Glomerular endothelial cell (primary cell): ENCODE results near the gene ARL8A. TPM values are rescaled to one million over a fixed set of nuclear protein-coding genes. Genes with fewer than 3 reads are reported as not detected.
"Not testable (repeated sequence)": the region's sequence is repeated elsewhere in the genome, so short reads cannot be mapped to it uniquely, and the experiment has no call there.

ENCODE experiments used
- DNase-seq: peaks from one replicate; pipeline ENCODE4 v3.0.0-alpha.2; 2011; ENCODE audit warnings: low read depth, low spot score; ENCODE audit errors: extremely low read depth
- total RNA-seq: library from RNA; depleted of rRNA; stranded (reverse); fragments of >200 nt; gene quantifications from 2 replicates; pipeline ENCODE4 v1.2.3, GENCODE V29; 2015

Gene ARL8A
- total RNA-seq: 60.0 and 68.8 TPM in 2 replicates

DNA sequence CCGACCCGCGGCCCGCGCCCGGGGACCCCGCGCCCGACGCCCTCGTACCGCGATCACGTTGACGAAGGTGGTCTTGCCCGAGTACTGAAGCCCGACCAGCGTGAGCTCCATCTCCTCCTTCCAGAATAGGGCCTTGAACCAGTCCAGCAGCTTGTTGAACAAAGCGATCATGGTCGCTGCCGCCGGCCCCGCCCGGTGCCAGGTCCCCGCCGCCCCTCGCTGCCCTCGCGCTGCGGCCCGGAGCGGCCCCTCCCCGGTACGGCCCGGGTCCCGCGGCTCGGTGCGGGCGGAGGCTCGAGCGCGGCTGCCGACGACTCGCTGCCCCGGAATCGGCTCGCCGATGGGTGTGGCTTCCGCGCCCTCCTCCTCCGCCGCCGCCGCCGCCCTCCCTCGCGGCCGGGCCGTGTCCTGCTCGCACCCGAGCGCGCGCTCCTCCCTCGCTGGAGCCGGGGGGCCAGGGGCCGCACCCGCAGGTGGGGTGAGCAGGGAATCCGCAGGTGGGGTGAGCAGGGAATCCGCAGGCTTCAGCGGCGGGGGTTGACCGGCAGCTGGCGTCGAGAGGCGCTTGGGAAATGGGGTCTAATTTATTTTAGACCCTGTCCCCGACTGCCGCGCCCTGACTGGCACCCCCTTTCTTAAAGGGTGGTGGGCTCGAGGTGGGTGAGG is at the start of gene ARL8A:
ARL8A (minus strand) TSS at position 336 of the 666 bp plus-strand sequence; CDS start at position 171, 165 bp downstream.
- no peak for DNase-seq

DNA sequence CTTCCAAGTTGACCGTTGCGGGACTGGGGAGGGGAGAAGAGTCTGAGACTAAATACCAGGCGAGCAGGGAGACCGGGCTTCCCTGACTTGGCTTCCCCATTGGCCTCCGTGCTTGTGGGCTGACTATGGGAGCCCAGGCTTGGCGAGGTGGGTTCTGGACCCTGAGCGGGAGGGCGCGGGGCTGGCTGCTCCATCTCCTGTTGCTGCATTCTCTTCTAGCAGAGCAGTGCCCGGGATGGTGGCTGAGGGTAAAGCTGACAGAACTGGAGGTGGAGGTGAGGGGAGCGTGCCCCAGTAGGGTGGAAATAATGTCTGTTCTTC is 49.8 kb upstream of the ARL8A start:
- no peak for DNase-seq

DNA sequence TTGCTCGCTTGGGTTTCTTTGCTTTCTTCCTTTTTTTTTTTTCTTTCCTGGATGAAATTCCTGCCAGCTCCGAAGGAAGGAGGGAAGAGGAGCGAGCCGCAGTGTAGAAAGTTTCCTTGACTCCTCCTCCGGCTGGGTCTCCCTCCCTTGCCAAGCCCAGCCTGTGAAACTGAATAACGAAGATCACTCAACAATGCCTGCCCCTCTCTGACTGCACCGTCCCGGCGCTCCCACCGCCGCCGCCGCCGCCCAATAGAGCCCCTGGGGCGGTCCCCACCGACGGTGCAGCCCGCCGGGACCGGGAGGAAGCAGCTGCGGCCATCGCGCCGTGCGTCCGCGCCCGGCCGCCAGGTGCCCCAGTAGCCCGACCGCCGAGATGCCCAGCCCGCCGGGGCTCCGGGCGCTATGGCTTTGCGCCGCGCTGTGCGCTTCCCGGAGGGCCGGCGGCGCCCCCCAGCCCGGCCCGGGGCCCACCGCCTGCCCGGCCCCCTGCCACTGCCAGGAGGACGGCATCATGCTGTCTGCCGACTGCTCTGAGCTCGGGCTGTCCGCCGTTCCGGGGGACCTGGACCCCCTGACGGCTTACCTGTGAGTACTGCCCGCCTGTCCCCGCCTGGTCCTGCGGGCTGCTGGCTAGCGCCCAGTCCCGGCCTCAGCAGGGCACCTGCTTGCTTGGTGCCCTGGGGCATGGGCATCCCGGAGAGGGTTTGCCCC is 49.2 kb upstream of the ARL8A start, which contains the start of gene LGR6:
LGR6 (plus strand) TSS at position 186 of the 714 bp plus-strand sequence; CDS start at position 377, 191 bp downstream.
- DNase-seq: no peak

DNA sequence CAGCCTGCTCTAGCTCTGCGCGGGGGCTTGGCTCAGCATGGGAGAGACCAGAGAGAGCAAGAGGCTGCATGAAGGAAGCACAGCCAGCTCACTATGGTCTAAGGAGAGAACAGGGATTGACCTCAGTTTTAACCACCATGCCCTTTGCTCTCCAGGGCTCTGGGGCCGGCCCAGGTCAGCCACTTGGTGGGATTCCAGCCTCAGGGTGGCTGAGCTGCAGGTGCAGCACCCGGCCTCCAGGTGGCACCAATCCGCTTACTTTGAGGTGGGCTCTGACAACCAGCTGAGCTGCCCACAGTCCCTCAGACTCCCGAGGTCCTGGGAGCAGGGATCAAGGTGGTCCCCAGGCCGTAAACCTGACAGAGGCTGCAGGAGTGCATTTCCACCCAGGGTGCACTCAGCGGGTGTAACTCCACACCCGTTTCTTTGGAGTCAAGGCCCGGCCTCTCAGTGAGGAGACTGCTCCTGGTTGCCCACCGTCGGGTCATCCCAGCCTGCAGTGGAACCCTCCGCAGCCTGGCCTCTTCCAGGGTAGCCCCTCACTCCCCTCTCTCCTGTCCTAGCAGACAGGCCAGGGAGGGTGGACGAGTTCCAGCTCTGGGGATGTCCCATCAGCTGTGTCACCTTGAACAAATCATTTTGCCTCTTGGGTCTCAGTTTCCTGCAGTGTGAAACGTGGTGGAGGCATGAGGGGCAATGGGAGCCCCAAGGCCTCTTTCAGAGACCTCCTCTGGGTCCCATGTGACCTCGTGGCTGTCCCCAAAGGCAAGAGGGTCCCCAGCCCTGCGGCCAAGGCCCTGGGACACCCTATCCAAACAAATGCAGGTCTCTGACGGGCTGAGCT is 48.5 kb upstream of the ARL8A start:
- no peak for DNase-seq

DNA sequence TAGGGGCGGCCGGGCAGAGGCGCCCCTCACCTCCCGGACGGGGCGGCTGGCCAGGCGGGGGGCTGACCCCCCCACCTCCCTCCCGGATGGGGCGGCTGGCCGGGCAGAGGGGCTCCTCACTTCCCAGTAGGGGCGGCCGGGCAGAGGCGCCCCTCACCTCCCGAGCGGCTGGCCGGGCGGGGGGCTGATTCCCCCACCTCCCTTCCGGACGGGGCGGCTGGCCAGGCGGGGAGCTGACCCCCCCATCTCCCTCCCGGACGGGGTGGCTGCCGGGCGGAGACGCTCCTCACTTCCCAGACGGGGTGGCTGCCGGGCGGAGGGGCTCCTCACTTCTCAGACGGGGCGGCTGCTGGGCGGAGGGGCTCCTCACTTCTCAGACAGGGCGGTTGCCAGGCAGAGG is 46.9 kb upstream of the ARL8A start:
- DNase-seq: not testable (repeated sequence)

DNA sequence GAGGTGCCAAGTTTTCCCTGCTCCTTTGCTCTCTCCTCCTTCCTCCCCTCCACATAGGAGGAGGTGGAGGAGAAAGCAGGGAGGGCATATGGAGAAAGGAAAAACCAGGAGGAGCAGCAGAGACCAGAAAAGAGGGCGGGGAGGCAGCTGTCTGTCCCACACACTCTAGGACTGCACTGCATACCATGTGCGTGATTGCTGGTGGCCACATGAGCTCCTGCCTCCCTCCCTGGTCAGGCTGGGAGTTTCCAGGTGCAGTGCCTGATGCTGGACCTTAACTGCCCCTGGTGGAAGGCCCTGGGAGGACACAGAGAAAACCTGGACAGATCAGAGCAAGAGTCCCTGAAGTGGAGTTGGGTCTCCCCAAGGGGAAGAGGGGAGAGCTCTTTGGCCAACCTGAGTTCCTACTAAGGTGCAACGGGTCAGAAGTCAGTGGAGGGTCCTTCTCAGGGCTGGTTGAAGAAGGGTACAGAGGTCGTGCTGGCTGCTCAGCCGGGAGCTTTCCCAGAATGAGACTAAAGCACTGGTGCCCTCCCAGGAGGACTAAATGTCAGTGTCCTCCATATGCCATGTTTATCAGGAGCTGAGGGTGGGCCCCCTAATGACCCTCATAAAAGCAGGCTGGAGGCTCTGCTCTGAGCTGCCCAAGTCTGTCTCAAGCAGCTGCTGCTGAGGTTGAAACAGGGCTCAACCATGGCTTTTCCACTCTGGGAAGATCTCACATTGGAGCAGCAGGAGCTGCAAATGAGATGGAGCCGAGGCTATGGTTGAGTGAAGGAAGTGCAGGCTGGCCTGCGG is 45.6 kb upstream of the ARL8A start:
- no peak for DNase-seq

DNA sequence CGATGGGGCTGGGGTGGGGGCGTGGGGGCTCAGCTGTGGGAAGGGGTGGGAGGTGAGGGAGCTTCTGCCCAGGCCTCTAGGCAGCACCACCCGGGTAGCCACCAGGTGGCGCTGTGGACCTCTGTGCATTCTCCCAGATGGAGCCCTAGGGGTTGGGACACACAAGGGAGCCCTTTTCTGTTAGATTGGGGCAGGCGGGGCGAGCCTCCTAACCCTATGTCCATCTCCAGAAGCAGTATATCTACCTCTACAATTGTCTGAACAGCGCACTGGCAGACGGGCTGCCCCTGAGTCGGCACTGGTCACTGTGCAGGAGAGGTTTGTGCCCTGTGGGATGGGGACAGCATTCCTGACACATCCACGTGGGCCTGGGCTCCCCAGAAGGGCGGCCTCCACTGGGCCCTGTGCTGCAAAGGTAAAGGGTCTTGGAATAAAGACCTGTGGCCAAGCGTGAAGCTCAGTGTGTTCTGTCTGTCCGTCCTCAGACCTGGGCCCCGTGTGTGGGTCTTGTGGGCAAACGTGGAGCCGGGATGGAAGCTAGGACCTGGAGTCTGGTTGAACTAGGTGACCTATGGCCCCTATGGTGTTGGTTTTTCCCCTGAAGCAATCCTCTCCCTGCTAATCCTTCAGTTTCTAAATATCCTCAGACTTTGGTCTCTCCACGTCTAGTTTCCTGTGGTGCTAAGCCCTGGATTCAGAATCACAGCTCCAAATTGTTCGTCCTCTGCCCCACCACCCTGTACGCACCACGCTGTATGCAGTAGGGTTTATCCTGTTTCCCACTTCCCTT is 44.7 kb upstream of the ARL8A start:
- DNase-seq: no peak

DNA sequence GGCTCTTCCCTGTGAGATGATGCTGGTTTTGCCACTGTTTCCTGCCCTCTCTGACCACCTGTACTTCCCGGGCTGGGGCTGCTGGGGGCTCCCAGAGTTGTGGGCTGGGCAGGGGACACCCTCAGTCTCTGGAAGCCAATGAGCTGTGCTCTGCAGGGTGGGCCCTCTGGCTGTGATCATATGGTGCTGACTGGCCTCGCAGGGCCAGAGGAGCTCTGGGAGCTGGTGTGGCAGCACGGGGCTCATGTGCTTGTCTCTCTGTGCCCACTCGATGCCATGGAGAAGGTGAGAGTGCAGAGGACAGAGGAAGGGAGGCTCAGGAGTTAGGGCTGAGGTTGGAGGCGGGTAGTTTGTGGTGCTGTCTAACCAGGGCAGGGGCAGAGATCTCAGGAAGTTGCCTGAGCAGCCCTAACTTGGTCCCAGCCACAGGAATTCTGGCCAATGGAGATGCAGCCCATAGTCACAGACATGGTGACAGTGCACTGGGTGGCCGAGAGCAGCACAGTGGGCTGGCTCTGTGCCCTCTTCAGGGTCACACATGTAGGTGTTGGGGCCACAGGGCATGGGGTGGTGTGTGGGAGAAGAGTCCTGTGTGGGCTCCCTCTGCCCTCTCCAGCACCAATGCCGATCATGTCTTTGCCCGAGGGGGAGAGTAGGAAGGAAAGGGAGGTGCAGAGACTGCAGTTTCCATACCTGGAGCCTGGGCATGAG is 43.3 kb upstream of the ARL8A start:
- DNase-seq: no peak

DNA sequence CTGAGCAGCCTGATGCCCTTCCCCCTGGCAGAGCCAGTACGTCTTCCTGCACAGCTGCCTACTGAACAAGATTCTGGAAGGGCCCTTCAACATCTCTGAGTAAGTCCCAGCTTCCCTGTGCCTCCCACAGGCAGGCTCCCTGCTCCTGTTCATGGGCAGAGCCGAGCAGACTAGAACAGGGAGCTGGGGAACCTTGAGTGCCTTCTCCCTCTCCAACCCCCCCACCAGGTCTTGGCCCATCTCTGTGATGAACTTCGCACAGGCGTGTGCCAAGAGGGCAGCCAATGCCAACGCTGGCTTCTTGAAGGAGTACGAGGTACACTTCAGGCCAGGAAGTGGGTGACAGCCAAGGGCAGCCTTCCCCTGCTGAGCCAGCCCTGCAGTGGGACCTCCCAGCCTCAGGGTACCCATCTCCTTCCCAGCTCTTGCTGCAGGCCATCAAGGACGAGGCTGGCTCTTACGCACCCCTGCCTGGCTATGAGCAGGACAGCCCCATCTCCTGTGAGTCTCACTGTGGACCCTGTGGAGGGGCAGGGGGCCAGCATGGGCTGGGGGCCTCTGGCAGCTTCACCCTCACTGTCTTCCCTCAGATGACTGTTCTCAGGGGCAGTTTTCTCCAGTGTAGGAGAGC is 42.6 kb upstream of the ARL8A start:
- no peak for DNase-seq

DNA sequence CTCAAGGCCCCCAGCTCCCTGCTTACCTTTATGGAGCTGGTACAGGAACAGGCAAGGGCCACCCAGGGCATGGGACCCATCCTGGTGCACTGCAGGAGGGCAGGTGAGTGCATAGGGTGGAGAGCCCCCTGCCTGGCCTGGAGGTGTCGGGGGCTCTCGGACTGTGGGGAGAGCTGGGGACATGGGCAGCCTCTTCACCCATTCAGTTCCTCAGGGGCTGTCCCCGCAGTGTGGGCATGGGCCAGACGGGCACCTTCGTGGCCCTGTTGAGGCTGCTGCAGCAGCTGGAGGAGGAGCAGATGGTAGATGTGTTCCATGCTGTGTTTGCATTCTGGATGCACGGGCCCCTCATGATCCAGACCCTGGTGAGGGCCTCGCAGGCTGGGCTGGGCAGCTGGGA is 41.8 kb upstream of the ARL8A start:
- DNase-seq: no peak

DNA sequence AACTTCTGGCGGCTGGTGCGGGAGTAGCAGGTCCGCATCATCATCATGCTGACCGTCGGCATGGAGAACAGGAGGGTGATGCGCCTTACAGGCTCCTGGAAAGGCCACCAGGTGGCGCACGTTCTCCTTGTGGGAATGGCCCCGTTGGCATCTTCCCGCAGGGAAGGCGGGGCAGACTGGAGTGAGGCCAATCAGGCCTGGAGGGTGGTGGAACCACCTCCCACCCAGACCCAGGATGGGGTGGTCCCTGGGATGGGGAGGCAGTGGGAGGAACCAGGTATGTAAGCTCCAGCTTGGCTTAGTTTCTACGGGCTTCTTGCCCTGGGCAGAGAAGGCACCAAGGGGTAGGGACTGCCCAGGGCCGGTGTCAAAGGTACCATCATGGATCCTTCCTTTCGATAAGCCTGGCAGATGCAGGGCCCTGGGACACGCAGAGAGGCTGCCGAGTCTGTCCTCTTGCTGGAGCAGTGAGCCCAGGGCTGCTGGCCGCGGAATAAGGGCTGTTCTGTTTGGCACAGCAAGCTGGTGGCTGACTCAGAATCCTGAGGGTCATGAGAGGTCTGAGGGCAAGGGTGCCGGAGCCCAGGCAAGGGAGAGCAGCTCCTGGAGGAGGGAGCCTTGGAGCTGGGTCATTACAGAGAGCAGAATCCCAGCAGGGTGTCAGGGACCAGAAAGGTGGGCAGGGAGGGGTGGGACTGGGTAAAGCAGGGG is 40.4 kb upstream of the ARL8A start:
- peak; percentile 44 for DNase-seq

DNA sequence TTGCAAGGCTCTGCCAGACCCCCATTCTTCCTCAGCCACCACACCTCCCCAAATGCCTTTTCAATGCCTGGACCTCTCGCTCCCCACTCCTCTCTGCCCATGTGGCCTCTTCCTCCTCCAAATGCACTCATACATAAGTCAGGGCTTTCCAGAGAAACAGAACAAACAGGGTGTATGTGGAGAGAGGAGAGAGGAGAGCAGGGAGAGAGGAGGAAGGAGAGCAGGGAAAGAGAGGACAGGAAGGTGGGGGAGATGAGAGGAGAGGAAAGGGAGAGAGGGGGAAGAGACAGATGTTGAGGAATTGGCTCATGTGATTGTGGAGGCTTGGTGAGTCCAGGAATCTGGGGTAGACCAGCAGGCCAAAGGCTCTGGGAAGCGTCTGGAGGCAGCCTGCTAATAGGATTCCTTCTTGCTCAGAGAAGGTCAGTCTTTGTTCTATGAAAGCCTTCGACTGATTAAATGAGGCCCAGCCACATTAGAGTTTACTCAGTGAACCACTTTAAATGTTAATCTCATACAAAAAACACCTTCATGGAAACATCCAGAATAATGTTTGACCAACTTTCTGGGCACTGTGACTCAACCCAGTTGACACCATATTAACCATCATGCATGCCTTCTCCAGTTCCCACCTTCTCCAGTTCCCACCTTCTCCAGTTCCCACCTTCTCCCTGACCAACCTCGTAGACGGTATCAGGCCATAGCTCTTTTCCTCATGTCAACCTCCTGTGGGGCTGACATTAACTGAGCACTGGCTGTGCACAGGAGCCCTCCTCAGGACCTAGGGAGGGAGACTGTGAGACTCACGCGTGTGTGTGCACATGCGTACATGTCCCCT is 37.7 kb upstream of the ARL8A start:
- no peak for DNase-seq

DNA sequence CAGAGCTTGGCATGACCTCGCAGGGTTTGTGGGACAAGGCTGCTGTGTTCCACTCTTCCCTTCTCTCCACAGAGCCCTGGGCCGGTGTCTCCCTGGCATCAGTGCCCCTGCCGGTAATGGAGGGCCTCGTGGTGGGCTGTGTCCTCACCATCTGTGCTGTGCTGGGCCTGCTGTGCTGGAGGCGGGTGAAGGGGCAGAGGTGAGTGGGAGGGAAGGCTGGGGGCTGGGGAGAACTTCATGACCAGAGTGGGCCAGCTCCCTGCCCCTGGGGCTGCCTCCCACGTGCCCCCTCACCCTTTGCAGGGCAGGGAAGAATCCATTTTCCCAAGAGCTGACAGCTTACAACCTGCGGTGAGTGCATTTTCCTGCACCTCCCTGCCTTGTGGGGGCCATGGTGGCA is 37.0 kb upstream of the ARL8A start:
- no peak for DNase-seq

DNA sequence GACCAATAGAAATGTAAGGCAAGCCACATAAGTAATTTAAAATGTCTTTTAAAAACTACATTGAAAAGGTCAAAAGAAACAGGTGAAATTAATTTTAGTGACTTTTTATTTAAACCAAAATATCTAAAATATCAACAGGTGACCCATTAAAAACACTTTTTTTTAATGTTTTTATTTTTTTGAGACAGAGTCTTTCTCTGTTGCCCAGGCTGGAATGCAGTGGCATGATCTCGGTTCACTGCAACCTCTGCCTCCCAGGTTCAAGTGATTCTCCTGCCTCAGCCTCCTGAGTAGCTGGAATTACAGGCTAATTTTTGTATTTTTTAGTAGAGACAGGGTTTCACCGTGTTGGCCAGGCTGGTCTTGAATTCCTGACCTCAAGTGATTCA is 36.2 kb upstream of the ARL8A start:
- DNase-seq: not testable (repeated sequence)

DNA sequence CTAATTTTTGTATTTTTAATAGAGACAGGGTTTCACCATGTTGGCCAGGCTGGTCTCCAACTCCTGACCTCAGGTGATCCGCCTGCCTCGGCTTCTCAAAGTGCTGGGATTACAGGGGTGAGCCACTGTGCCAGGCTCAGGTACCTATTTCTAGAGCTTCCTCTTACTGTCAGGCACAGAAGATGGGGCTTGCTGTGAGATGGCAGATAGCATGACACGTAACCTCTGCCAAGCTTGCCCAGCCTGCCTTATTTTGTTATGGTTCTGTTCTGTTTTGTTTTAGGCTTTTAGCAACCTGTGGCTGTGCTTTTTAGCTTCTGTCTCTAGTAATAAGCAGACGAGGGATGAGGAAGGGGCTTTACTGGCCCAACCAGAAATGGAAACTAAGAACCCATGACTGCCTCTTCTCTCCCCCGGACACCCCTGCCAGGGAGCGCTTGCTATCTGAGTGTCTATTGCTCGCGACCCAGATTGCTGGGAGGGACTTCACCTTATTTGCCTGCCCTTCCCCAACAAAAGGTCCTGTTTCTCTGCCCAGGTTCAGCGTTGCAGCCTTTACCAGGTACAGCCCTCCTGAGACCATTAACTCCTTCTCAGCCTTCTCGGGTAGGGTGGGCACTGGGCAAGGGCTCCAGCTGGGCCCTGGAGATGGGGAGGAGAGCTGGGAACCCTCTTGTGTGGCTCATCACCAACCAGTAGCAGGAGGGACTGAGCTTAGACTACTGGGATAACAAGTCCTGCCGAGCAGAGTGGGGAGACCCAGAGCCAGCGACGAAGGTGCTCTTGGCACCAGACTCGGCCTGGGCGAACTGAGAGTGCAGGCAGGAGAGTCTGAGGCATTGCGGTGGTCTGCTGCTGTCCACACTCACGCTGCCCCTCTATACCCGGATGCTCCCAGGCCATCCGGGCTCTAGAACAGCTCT is 35.6 kb upstream of the ARL8A start:
- no peak for DNase-seq
